ENCODE measurements around the gene ENDOG. TPM values are rescaled to one million over a fixed set of nuclear protein-coding genes. Genes with fewer than 3 reads are reported as not detected.
A peak's percentile ranks its signal among the peaks of the same experiment; 100 is the strongest.
"Not testable (repeated sequence)": the region's sequence is repeated elsewhere in the genome, so short reads cannot be mapped to it uniquely, and the experiment has no call there.

The ENDOG gene
- total RNA-seq, 1 donor from 2014 or later, result 35.9 TPM

DNA sequence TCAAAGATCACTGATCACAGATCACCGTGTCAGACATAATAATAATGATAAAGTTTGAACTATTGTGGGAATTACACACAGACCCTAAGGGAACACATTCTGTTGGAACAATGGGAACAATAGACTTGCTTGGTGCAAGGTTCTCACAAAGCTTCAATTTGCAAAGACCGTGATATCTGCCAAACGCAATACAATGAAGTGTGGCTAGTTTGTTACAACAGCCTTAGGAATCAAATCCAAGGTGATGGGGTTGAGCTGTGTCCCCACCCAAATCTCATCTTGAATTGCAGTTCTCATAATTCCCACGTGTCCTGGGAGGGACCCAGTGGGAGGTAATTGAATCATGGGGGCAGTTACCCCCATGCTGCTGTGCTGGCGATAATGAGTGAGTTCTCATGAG is 42.6 kb downstream of the ENDOG start:
- peaks cover 1% of the 10 kb centered on the region for H3K27me3 Mint-ChIP-seq (ENCODE audit: unreplicated experiment)
- no peak for DNase-seq
- no peak overlapping the region for H3K4me3 Mint-ChIP-seq (ENCODE audit: unreplicated experiment)
- H3K36me3 Mint-ChIP-seq (ENCODE audit: unreplicated experiment), result no peaks in the 10 kb centered on the region
- TF ChIP-seq, protein P1, sequence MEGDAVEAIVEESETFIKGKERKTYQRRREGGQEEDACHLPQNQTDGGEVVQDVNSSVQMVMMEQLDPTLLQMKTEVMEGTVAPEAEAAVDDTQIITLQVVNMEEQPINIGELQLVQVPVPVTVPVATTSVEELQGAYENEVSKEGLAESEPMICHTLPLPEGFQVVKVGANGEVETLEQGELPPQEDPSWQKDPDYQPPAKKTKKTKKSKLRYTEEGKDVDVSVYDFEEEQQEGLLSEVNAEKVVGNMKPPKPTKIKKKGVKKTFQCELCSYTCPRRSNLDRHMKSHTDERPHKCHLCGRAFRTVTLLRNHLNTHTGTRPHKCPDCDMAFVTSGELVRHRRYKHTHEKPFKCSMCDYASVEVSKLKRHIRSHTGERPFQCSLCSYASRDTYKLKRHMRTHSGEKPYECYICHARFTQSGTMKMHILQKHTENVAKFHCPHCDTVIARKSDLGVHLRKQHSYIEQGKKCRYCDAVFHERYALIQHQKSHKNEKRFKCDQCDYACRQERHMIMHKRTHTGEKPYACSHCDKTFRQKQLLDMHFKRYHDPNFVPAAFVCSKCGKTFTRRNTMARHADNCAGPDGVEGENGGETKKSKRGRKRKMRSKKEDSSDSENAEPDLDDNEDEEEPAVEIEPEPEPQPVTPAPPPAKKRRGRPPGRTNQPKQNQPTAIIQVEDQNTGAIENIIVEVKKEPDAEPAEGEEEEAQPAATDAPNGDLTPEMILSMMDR (IDR thresholded peaks at IDR 0.05; ENCODE audit: partially characterized antibody, unreplicated experiment), result no peak
- no peak overlapping the region for H3K27ac Mint-ChIP-seq (ENCODE audit: unreplicated experiment)
- no peaks in the 10 kb centered on the region for H3K9me3 Mint-ChIP-seq (ENCODE audit: unreplicated experiment)
- peaks cover 8% of the 10 kb centered on the region for H3K4me1 Mint-ChIP-seq (ENCODE audit: low read depth, unreplicated experiment)

DNA sequence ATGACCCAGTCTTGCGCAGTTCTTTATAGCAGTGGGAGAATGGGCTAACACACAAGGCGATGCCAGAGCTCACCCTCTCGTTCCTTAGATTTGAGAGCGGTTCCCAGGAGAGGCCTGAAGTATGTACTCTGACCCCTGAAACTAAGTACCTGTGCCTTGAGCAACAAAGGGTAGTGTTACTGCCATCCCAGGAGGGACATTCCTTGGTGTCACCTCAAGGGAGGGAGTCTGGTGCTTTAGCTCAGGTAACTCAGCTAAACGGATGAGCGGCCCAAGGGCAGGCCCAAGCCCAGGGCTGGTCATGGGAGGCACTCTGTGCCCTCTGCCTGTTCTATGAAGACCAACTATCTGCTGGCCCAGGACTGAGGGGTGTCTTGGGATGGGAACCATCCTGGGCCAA is 43.2 kb downstream of the ENDOG start:
- TF ChIP-seq, protein P1 (IDR thresholded peaks at IDR 0.05; ENCODE audit: partially characterized antibody, unreplicated experiment), result no peak
- H3K4me1 Mint-ChIP-seq (ENCODE audit: low read depth, unreplicated experiment), result peaks cover 8% of the 10 kb centered on the region
- no peak overlapping the region for H3K27ac Mint-ChIP-seq (ENCODE audit: unreplicated experiment)
- no peak overlapping the region for H3K4me3 Mint-ChIP-seq (ENCODE audit: unreplicated experiment)
- H3K9me3 Mint-ChIP-seq (ENCODE audit: unreplicated experiment), result no peaks in the 10 kb centered on the region
- H3K36me3 Mint-ChIP-seq (ENCODE audit: unreplicated experiment), result no peaks in the 10 kb centered on the region
- H3K27me3 Mint-ChIP-seq (ENCODE audit: unreplicated experiment), result peaks cover 1% of the 10 kb centered on the region
- DNase-seq, result no peak

DNA sequence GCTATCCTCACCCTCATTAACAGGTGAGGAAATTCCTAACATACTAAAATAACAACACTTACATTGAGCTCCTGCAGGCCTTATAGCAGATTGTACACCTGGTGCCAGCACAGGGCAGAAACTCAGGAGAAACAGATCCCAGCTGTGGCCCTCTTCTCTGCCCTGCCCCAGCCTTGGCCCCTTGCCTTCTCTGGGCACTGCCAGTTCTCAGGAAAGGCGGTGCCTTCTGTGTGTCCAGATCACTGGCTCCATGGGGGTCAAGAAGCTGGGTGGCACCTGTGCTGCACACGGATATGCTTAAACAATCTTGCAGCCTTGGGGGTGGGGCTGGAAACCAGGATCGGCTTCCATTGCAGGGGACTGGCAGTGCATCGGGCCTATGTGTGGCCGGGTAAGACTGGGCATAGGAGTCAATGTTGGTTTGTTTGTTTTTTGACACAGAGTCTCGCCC is 44.1 kb downstream of the ENDOG start:
- H3K9me3 Mint-ChIP-seq (ENCODE audit: unreplicated experiment), result no peaks in the 10 kb centered on the region
- H3K4me1 Mint-ChIP-seq (ENCODE audit: low read depth, unreplicated experiment), result peaks cover 8% of the 10 kb centered on the region
- H3K27ac Mint-ChIP-seq (ENCODE audit: unreplicated experiment), result no peak overlapping the region
- TF ChIP-seq, protein P1 (IDR thresholded peaks at IDR 0.05; ENCODE audit: partially characterized antibody, unreplicated experiment), result no peak
- no peaks in the 10 kb centered on the region for H3K36me3 Mint-ChIP-seq (ENCODE audit: unreplicated experiment)
- no peak for DNase-seq
- H3K4me3 Mint-ChIP-seq (ENCODE audit: unreplicated experiment), result no peak overlapping the region
- peaks cover 1% of the 10 kb centered on the region for H3K27me3 Mint-ChIP-seq (ENCODE audit: unreplicated experiment)

DNA sequence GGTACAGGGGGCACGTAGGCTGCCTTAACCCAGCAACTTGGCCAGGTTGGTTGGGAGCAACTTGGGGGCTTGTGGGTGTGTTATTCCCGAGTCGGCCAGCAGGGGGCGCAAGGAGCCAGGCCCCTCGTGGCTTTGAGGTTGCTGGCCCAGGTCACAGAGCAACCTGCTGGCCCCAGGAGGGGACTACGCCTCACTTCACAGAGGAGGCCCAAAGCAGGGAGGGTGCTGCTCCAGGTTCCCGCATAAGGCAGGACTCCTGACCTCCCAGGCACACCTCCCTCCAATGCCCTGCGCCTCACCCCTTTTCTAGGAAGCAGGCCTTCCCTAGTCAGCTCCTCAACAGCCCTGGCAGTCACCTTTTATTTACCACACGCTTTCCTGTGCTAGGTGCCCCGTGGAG is 45.3 kb downstream of the ENDOG start:
- H3K9me3 Mint-ChIP-seq (ENCODE audit: unreplicated experiment), result no peaks in the 10 kb centered on the region
- no peaks in the 10 kb centered on the region for H3K36me3 Mint-ChIP-seq (ENCODE audit: unreplicated experiment)
- peak; percentile 89 for DNase-seq
- H3K4me3 Mint-ChIP-seq (ENCODE audit: unreplicated experiment), result no peak overlapping the region
- TF ChIP-seq, protein P1 (IDR thresholded peaks at IDR 0.05; ENCODE audit: partially characterized antibody, unreplicated experiment), result peak; percentile 99
- H3K27ac Mint-ChIP-seq (ENCODE audit: unreplicated experiment), result no peak overlapping the region
- H3K4me1 Mint-ChIP-seq (ENCODE audit: low read depth, unreplicated experiment), result peaks cover 8% of the 10 kb centered on the region
- peaks cover 1% of the 10 kb centered on the region for H3K27me3 Mint-ChIP-seq (ENCODE audit: unreplicated experiment)

DNA sequence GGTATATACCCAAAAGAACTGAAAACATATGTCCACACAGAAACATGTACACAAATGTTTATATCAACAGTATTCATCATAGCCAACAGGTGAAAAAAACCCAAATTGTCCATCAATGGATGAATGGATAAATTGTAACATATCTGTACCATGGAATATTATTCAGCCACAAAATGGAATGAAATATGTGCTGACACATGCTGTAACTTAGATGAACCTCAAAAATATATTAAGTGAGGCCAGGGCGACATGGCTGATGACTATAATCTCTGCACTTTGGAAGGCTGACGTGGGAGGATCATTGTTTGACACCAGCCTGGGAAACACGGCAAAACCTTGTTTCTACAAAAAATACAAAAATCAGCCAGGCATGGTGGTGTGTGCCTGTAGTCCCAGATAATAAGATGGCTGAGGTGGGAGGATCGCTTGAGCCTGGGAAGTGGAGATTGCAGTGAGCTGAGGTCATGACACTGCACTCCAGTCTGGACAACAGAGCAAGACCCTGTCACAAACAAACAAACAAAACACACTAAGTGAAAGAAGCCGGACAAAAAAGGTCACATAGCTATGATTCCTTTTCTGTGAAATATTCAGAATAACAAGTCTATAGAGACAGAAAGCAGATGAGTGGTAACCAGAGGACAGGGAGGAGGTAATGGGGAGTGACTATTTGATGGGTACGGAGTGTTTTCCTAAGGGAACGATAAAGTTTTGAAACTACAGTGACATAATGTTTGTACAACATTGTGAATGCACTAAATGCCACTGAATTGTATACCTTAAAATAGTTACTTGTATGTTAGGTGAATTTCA is 52.0 kb downstream of the ENDOG start:
- Mint-ChIP-seq H3K36me3 (ENCODE audit: unreplicated experiment) (no peaks in the 10 kb centered on the region), H3K27me3 (ENCODE audit: unreplicated experiment) (no peaks in the 10 kb centered on the region), H3K4me3 (ENCODE audit: unreplicated experiment) (no peak overlapping the region), H3K4me1 (ENCODE audit: low read depth, unreplicated experiment) (no peaks in the 10 kb centered on the region), H3K9me3 (ENCODE audit: unreplicated experiment) (no peaks in the 10 kb centered on the region), H3K27ac (ENCODE audit: unreplicated experiment) (no peak overlapping the region)
- DNase-seq, result no peak
- TF ChIP-seq, protein P1 (IDR thresholded peaks at IDR 0.05; ENCODE audit: partially characterized antibody, unreplicated experiment), result no peak

DNA sequence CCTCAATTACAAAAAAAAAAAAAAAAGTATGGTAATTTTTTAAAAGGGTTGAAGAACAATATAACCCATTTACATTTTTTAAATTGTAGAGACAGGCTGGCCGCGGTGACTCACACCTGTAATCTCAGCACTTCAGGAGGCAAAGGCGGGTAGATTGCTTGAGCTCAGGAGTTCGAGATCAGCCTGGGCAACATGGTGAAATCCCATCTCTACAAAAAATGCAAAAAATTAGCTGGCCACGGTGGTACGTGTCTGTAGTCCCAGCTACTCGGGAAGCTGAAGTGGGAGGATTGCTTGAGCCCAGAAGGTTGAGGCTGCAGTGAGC is 52.6 kb downstream of the ENDOG start:
- H3K4me1 Mint-ChIP-seq (ENCODE audit: low read depth, unreplicated experiment); H3K27ac Mint-ChIP-seq (ENCODE audit: unreplicated experiment); H3K4me3 Mint-ChIP-seq (ENCODE audit: unreplicated experiment): not testable (repeated sequence)

More for the DNA sequence above, 52.6 kb downstream of the ENDOG start:
- not testable (repeated sequence) for H3K36me3 Mint-ChIP-seq (ENCODE audit: unreplicated experiment); H3K9me3 Mint-ChIP-seq (ENCODE audit: unreplicated experiment); H3K27me3 Mint-ChIP-seq (ENCODE audit: unreplicated experiment); DNase-seq

All from glutamatergic neuron (in vitro differentiated cells).